Fibroblast of lung (primary cell): ENCODE data around the gene BRD2.

Source experiments
- CTCF ChIP-seq, 2 donors: IDR thresholded peaks in 1 of 2; conservative IDR thresholded peaks in 1 of 2; 1 replicate in 1 of 2; 2 replicates in 1 of 2; pipeline ENCODE4 v1.5.1; 2011 to 2012; ENCODE audit warnings: low read length in 2 of 2, control low read depth in 1 of 2, inconsistent platforms in 1 of 2, low read depth in 1 of 2, mild to moderate bottlenecking in 1 of 2
- EZH2 ChIP-seq: IDR thresholded peaks from 2 replicates; pipeline ENCODE4 v1.5.1; 2012; ENCODE audit warnings: low read length, control low read depth, mild to moderate bottlenecking; ENCODE audit errors: missing control alignments

GRCh38 chr6:32950449-32950848, 17.9 kb upstream of the BRD2 start:
- TF ChIP-seq CTCF (conservative IDR thresholded peaks at IDR 0.05 in 1 of 2, IDR thresholded peaks at IDR 0.05 in 1 of 2; ENCODE audit: low read depth in 1 of 2, low read length in 2 of 2) (no peak), EZH2 (no peak)
